HG03045 (cell line): ENCODE measurements around the gene HAUS1.
A peak's percentile ranks its signal among the peaks of the same experiment; 100 is the strongest.
"Not testable (repeated sequence)": the region's sequence is repeated elsewhere in the genome, so short reads cannot be mapped to it uniquely, and the experiment has no call there.

Experiments
- ATAC-seq: cut with Tn5 transposase; IDR thresholded peaks from one replicate; pipeline ENCODE4 v1.9.1; 2021; ENCODE audit warnings: mild to moderate bottlenecking, moderate library complexity; ENCODE audit not compliant: unreplicated experiment

The HAUS1 gene

DNA sequence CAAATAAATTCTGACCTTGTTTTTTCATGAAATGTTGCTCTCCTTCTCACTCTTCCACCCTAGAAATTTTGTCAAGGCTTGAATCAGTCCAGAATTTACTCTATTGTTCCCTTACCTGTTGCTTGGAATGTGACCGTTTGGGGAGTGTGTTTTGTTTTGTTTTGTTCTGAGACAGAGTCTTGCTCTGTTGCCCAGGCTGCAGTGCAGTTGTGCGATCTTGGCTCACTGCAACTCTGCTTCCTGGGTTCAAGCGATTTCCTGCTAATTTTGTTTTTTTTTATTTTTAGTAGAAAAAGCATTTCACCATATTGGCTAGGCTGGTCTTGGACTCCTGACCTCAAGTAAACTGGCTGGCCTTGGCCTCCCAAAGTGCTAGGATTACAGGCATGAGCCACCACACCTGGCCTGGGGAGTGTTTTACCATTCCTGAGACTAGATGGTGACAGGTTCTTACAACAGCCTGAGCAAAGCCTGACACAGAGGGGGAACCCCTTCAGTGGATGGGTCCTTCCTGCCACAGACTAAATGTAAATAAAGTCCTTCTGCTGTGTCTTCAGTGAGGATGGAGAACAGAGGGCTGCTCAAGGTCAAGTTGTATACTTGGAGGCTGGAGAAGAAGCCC, 52.0 kb downstream of the HAUS1 start:
- no peak for ATAC-seq

DNA sequence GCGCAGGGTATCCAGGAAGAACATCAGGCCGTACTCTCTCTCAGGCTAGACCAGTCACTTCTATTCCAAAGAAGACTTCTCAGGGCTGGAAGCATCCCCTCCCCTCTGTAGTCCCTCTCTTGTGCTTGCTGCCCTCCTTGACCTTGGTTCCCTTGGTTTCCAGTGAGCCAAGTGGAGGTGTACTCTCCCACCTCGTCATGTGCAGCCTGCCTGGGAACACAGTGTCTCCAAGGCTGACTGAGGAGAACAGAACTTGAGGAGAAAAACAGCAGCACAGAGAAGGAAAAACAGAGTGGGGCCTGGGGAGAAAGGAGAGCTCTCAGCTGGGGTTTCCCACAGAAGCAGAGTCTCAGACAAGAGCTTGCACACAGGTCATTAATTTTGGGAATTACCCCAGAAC, 52.7 kb downstream of the HAUS1 start:
- ATAC-seq = no peak

DNA sequence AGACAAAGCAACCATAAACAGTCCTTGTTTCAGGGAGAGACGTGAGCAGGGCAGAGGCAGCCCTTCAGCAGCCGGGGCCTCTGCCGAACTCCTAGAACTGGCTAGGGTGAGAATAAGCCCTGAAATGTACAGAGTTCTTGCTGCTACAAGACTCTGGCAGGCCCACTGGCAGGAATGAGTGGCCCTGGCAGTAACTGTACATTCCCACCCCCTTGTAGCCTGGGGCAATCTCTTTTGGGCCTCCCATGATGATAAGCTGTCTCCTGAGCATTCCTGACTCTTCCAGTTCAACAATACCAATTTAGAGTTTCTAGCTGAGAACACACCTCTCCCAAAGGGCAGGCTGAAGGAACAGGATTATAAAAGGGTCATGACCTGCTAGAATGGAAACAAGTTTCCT, 54.3 kb downstream of the HAUS1 start:
- no peak for ATAC-seq

DNA sequence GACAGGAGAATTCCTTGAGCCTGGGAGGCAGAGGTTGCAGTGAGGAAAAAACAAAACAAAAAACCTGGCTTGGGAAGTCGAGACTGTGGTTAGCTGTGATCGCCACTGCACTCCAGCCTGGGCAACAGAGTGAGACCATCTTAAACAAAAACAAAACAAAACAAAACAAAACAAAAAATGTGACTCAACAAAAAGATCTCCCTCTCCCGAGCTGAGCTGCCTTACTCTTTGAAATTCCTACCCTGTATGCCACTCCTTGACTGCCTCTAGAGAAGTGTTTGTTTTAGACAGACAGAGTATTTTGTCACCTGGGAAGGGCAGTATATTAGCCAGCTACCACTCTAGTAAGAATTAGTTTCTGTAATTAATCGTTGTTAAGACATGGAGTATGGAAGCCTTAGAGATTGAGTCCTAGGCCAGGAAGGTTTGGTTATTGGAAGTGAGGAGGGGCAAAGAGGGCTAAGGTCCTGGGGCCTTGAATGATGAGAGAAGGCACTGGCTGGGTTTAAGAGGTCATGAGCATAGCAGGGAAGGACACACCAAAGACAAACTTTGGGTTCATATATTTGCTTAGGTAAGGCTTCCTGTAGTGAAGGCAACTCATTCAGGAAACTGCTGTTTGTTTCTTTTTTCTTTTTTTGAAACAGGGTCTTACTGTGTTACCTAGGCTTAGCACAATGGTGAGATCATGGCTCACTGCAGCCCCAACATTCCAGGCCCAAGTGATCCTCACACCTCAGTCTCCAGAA, 56.0 kb downstream of the HAUS1 start:
- ATAC-seq = no peak

DNA sequence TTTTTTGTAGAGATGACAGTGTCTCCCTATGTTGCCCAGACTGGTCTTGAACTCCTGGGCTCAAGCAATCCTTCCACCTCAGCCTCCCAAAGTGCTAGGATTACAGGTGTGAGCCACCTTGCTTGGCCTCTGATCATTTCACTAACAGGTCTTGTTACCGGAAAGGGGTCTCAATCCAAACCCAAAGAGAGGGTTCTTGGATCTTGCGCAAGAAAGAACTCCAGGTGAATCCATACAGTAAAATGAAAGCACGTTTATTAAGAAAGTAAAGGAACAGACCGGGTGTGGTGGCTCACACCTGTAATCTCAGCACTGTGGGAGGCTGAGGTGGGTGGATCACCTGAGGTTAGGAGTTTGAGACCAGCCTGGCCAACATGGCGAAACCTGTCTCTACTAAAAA, 56.7 kb downstream of the HAUS1 start:
- not testable (repeated sequence) for ATAC-seq

DNA sequence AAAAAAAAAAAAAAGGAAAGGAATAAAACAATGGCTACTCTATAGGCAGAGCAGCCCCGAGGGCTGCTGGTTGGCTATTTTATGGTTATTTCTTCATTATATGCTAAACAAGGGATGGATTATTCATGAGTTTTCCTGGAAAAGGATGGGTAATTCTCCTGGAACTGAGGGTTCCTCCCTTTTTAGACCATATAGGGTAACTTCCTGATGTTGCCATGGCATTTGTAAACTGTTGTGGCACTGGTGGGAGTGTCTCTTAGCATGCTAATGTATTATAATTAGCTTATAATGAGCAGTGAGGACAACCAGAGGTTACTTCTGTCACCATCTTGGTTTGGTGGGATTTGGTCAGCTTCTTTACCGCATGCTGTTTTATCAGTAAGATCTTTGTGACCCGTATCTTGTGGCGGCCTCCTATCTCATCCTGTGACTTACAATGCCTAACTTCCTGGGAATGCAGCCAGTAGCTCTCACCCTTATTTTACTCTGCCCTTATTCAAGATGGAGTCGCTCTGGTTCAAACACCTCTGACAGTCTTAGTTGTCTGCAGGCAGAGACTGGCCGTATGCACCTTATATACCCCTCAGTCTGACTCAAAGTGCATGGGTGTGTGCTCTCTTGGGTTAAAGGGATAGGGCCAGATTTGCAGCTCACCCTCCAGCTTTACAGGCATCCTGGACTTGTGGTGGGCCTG, 57.7 kb downstream of the HAUS1 start:
- no peak for ATAC-seq

DNA sequence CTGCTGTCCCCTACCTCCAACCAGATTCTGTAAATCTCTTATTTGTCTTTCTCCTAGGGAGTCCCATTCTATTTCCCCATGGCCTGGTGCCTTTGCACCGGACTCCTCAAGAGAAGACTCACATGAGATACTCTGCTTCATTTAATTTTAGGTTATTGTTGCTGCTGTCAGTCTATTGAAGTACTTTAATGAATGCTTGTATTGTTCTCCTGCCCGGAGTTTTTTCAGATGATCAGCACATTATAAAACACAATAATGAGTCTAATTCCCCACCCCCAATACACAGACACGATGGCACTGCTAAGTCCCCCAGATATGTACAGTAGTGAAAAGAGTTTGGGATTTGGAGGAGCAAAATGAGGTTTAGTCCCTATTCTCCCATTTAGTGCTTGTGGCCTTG, 58.9 kb downstream of the HAUS1 start:
- ATAC-seq = no peak

DNA sequence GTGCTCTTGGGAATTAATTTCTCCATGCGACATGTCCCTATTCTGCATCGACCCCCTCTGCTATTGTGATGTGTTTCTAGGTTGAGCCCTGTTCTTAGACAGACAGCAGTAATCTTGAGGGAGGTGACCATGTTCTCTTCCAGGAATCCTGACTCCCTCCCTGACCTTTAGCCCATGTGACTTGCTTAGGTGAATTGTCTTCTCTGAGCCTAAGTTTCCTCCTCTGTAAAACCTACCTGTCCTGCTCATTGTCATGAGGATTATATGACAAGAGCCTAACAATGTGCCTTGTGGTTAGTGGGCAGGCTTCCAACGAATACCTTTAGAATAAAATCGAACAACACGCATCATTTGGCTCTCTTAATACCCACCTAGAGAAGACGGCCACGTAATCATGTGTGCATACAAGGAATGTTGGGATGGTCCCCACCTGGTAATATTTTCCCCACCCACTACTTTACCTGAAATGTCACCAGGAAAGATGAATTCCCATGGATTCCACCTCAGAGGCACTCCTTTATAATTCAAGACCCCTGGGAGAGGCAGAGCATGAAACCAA, 59.8 kb downstream of the HAUS1 start:
- ATAC-seq = no peak

DNA sequence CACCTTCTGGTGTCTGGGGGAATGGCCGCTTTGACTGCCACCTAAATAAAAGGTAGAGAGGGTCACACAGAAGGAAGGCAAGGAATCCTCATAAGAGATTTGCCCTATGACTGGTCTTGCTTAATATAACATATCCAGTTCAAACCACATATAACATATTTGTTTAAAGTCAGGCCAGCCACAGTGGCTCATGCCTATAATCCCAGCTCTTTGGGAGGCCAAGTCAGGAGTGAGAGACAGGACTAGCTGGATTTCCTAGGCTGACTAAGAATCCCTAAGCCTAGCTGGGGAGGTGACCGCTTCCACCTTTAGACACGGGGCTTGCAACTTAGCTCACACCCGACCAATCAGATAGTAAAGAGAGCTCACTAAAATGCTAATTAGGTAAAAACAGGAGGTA, 60.3 kb downstream of the HAUS1 start:
- ATAC-seq = not testable (repeated sequence)

DNA sequence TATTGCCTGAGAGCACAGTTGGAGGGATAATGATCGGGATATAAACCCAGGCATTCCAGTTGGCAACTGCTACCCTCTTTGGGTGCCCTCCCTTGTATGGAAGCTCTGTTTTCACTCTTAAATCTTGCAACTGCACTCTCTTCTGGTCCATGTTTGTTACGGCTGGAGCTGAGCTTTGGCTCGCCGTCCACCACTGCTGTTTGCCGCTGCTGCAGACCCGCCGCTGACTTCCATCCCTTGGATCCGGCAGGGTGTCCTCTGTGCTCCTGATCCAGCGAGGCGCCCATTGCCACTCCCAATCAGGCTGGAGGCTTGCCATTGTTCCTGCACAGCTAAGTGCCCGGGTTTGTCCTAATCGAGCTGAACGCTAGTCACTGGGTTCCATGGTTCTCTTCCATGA, 60.7 kb downstream of the HAUS1 start:
- ATAC-seq = no peak

DNA sequence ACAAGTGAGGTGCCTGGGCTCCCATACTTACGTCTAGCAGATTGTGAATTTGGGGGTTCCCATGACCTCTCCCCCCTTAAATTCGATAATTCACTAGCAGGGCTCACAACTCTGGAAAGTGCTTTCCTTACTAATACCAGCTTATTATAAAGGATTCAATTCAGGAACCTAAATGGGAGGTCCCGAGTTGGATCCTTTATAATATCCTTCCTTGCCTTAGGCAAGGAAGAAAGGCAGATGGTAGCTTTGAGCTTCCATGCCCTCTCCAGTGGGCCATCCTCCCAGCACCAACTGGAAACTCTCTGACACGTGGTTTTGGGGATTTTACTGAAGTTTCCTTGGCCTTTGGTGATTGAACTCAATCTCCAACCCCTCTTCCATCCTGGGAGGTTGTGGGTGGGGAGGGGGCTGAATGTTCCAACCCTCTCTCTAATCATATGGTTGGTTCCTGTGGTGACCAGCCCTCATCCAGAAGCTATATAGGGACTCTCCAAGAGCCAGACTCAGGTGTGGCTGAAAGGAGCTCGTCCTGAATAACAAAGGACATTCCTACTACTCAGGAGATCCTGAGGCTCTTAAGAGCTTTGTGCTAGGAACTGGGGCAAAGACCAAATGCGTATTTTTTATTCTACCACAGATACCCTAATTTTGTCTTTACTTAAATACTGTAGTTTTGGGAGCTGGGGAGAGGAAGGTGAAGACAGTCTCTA, 62.2 kb downstream of the HAUS1 start:
- ATAC-seq = no peak

DNA sequence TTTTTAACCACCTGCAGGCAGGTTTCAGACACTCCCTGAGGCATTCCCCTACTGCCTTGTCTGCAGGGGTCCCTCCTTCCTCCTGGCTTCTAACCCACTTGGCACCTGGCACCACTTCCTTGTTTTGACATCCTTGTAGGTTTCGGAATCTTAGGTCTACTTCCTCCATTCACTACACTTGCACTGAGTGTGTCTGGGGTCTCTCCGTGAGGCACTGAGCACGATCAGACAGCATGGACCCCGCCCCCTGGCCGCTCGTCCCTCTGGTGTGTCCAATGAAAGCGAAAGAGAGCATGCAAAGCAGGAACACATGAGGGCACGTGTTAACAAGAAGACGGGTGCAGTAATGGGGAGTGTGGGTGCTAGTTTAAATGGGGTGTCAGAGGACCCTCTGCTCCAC, 63.8 kb downstream of the HAUS1 start:
- peak; percentile 78 for ATAC-seq

DNA sequence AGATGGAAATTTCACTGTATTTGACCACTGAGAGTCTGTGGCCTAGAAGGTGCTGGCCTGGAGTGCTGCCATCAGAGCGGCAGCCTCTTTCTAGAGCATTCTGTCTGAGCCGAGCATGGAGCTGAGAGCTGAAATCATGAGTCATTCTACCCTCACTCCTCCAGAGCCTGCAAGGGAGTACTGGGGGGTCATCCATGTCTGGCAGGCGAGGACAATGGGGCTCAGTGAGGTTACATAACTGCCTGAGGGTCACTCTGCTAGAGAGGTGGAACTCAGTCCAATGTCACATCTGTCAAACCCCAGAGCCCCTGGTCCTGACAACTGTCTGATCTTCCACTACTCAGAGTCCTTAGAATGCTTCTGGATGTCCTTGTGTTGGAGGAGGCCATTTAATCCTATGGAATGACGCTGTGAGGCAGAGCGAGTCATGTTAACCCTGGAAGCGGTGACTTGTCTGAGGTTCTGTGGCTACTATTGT, 65.3 kb downstream of the HAUS1 start:
- ATAC-seq = no peak

DNA sequence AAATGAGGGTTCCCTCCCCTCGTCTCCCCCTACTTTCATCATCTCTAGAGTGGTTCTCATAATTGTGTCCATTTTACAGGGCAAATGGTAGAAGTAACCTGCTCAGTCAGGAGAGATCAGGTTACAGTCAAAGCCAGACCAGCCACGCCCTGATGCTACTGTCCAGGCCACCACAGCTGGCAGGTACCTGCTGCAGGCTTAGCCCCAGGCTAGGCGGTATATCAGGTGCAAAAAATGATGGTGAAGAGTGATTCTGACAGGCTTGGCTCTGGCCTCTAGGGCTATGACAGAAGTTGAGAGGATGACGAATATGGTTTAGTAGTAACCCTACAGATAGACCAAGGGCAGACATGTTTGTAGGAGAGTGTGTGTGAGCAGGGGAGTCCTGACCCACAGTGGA, 67.1 kb downstream of the HAUS1 start:
- no peak for ATAC-seq

DNA sequence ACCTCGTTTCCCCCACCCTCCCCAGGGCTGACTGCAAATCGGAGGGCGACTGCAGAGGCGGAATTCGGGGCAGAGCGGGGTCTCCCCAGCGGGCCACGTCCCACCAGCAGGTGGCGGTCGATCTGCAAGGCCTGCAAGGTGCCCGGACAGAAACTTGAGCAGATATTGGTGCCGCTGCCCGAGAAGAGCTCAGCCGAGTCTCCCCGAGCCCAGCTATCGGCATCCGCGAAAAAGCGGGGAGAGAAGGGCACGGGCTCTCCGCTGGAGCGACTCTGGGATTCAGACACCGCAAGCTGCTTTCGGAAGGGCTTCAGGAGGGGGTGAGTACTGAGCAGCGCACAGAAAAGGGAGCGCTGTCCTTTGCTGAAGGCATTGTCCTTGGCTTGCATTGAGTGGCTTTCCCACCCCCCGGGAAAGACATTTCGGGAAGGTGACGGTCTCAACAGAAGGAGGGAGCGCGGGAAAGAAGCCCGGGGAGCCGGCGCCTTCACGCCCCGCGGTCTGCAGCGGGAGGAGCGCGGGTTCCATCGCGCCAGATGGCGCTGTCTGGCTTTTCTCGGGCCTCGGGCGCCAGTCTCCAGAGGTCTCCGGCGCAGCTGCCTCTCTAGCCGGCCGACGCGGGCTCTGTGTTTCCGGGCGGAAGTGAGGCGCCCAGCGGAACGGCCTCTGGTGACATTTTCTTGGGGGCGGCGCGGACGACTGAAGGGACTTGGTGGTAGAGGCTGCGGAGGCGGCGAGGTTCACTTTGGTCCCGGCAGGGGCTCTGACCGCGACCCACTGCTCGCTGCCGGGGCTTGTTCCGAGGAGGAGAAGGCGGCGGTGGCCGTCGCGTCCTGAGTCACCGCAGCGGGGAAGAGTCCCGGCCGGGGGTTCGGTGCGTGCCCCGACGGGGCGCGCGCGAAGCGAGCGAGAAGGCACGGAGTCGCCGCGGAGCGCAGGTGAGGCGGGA, 69.5 kb downstream of the HAUS1 start:
- peak; percentile 93 for ATAC-seq

DNA sequence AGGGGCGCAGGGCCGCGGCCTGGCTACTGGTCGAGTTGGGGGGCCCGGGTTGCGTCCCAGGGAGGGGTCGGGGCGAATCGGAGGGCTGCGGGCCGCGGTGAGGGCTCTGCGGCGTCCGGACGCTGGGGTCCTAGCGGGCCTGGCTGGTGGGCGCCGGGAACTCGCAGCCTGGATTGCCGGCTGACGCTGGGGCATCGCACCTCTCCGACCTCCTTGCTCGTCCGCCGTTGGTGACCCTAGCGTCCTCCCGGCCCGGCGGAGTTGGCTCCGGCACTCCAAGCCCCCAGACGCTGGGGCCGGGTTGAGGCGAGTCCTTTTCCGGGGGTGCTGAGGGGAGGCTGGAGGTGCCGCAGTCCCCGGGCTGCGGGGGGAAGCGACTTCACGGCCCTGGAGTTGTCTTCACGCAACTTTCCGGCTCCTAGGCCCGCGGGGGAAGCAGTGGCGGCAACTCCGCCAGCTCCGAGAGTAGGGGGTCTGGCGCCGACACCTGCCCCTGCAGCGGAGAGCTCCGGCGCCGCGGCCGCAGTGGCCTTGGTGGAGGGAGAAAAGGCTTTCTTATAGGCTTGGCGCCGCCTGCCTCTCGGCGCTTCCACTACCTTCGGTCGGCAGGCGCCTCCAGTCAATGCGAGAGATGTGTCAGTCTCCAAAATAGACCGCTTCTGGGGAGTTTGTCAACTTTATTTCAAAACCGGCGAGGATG, 70.3 kb downstream of the HAUS1 start:
- peak; percentile 18 for ATAC-seq

DNA sequence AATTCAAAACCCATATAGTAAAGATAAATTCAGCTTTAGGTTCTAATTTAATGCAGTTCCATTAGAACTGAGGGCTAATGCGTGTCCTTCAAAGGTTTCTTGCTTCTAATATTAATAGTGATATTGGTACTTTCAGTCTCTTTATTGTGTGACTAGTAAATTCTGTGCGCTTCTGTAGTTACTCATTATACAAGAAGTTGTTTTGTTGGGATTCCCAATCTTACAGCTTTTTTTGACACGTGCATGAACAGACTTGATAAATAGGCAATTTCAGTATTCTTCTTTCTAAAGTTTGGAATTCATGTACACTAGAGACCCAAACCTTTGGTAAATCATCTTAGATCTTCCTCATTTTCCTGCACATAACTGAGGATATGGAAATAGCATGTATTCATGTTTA, 71.8 kb downstream of the HAUS1 start:
- no peak for ATAC-seq
